GM12878 (cell line): Measurements from ENCODE around the gene FBXW8. TPM values are rescaled to one million over a fixed set of nuclear protein-coding genes. Genes with fewer than 3 reads are reported as not detected.

Experiments used
- BHLHE40 ChIP-seq, 2 experiments: fragments of 450-650 bp in 1 of 2; IDR thresholded peaks; 2 replicates each; pipeline ENCODE4 v1.6.1; 2011 to 2017; ENCODE audit warnings: low read depth in 2 of 2, borderline replicate concordance in 1 of 2, improper control_type of control experiment in 1 of 2, low read length in 1 of 2, mild to moderate bottlenecking in 1 of 2
- BRCA1 ChIP-seq: IDR thresholded peaks from 2 replicates; pipeline ENCODE4 v1.6.1; 2011; ENCODE audit warnings: low read depth, low read length, improper control_type of control experiment
- CEBPB ChIP-seq, 2 experiments: fragments of 150-350 bp in 1 of 2; IDR thresholded peaks; 2 replicates each; pipeline ENCODE4 v1.6.1; 2012 to 2014; ENCODE audit warnings: low read depth in 2 of 2, low read length in 2 of 2, borderline replicate concordance in 1 of 2, inconsistent platforms in 1 of 2
- E4F1 ChIP-seq: fragments of 450-650 bp; IDR thresholded peaks from 2 replicates; pipeline ENCODE4 v1.6.1; 2018; ENCODE audit warnings: borderline replicate concordance, mild to moderate bottlenecking; ENCODE audit not compliant: partially characterized antibody
- ESRRA ChIP-seq: IDR thresholded peaks from 2 replicates; pipeline ENCODE4 v1.6.1; 2012; ENCODE audit warnings: mild to moderate bottlenecking, low read length, improper control_type of control experiment
- HDAC6 ChIP-seq: fragments of 200-600 bp; sonication (generic); IDR thresholded peaks from one replicate; pipeline ENCODE4 v1.8.0; 2017; ENCODE audit warnings: antibody characterized with exemption; ENCODE audit not compliant: unreplicated experiment
- IRF5 ChIP-seq: fragments of 450-650 bp; IDR thresholded peaks from 2 replicates; pipeline ENCODE4 v1.6.1; 2017; ENCODE audit warnings: borderline replicate concordance
- MEF2A ChIP-seq: IDR thresholded peaks from 2 replicates; pipeline ENCODE4 v1.6.1; 2011; ENCODE audit warnings: low read depth, mild to moderate bottlenecking, low read length, moderate library complexity; ENCODE audit not compliant: insufficient read depth
- NFIC ChIP-seq: IDR thresholded peaks from 2 replicates; pipeline ENCODE4 v1.6.1; 2012; ENCODE audit warnings: low read depth, mild to moderate bottlenecking, inconsistent platforms, low read length, moderate library complexity
- NFXL1 ChIP-seq: fragments of 450-650 bp; IDR thresholded peaks from 2 replicates; pipeline ENCODE4 v1.6.1; 2017; ENCODE audit warnings: antibody characterized with exemption, mild to moderate bottlenecking, borderline replicate concordance
- NR2F1 ChIP-seq: fragments of 450-650 bp; conservative IDR thresholded peaks from 2 replicates; pipeline ENCODE4 v1.6.1; 2017; ENCODE audit warnings: mild to moderate bottlenecking
- PML ChIP-seq: IDR thresholded peaks from 2 replicates; pipeline ENCODE4 v1.6.1; 2012; ENCODE audit warnings: low read length, inconsistent platforms
- RELA ChIP-seq: fragments of 450-650 bp; IDR thresholded peaks from 2 replicates; pipeline ENCODE4 v1.8.0; 2014; ENCODE audit warnings: borderline replicate concordance; ENCODE audit not compliant: partially characterized antibody
- RFX5 ChIP-seq: IDR thresholded peaks from 2 replicates; pipeline ENCODE4 v1.6.1; 2011; ENCODE audit warnings: low read depth, low read length, improper control_type of control experiment
- SMAD1 ChIP-seq: fragments of 450-650 bp; IDR thresholded peaks from 2 replicates; pipeline ENCODE4 v1.6.1; 2018; ENCODE audit warnings: mild to moderate bottlenecking, low read depth; ENCODE audit not compliant: partially characterized antibody
- SPI1 ChIP-seq: IDR thresholded peaks from 2 replicates; pipeline ENCODE4 v1.6.1; 2011; ENCODE audit warnings: low read depth, mild to moderate bottlenecking, low read length, moderate library complexity, borderline replicate concordance; ENCODE audit not compliant: insufficient read depth
- WRNIP1 ChIP-seq: IDR thresholded peaks from 2 replicates; pipeline ENCODE4 v1.6.1; 2011; ENCODE audit warnings: low read depth, low read length, improper control_type of control experiment, borderline replicate concordance
- ZBED1 ChIP-seq: IDR thresholded peaks from 2 replicates; pipeline ENCODE4 v1.6.1; 2016; ENCODE audit warnings: borderline replicate concordance
- ZNF24 ChIP-seq: fragments of 450-650 bp; IDR thresholded peaks from 2 replicates; pipeline ENCODE4 v1.6.1; 2017; ENCODE audit warnings: antibody characterized with exemption, mild to moderate bottlenecking
- ZNF622 ChIP-seq: fragments of 450-650 bp; IDR thresholded peaks from 2 replicates; pipeline ENCODE4 v1.6.1; 2017; ENCODE audit warnings: mild to moderate bottlenecking, inconsistent platforms
- ZSCAN29 ChIP-seq: fragments of 450-650 bp; IDR thresholded peaks from 2 replicates; pipeline ENCODE4 v1.6.1; 2017; ENCODE audit warnings: mild to moderate bottlenecking, moderate library complexity
- polyA plus RNA-seq, 11 experiments: library from polyadenylated mRNA; depleted of rRNA in 4 of 11; unstranded in 6 of 11; stranded (reverse) in 5 of 11; fragments of >200 nt; fragmentation: Nextera tagmentation in 4 of 11; fragmentation: Illumina TruSeq in 1 of 11; extraction: Ambion mirVana in 4 of 11; extraction: Trizol in 1 of 11; gene quantifications; 1 replicate in 1 of 11; 2 replicates in 10 of 11; pipeline versions ENCODE4 v1.2.1 to v1.2.3, GENCODE V29; 2011 to 2016; ENCODE audit warnings: inconsistent platforms in 2 of 11, missing spikeins in 2 of 11, low read depth in 1 of 11
- total RNA-seq, 4 experiments: library from RNA; depleted of rRNA in 3 of 4; stranded (reverse); fragments of >200 nt in 3 of 4; fragmentation: Illumina TruSeq in 1 of 4; extraction: Trizol in 1 of 4; gene quantifications; 2 replicates each; pipeline versions ENCODE4 v1.2.1 to v1.2.3, GENCODE V29; 2013 to 2021
- TF ChIP-seq, protein P1 (sequence below): fragments of 450-650 bp; conservative IDR thresholded peaks from 2 replicates; pipeline ENCODE4 v1.6.1; 2017; ENCODE audit warnings: mild to moderate bottlenecking, moderate library complexity
- TF ChIP-seq, protein P2 (sequence below): IDR thresholded peaks from 2 replicates; pipeline ENCODE4 v1.6.1; 2011; ENCODE audit warnings: low read depth, mild to moderate bottlenecking, low read length, moderate library complexity, borderline replicate concordance; ENCODE audit errors: extremely low read depth
- TF ChIP-seq, protein P3 (sequence below): fragments of 450-650 bp; IDR thresholded peaks from 2 replicates; pipeline ENCODE4 v1.6.1; 2017; ENCODE audit warnings: mild to moderate bottlenecking, low read depth, inconsistent platforms; ENCODE audit not compliant: poor library complexity, severe bottlenecking

The FBXW8 gene
- total and polyA plus RNA-seq, 10 of the 15 experiments (the other 5 are each of a cell fraction or from before 2014, with no cell fraction given): 0.49 to 7.5 (median 4.4) TPM

DNA sequence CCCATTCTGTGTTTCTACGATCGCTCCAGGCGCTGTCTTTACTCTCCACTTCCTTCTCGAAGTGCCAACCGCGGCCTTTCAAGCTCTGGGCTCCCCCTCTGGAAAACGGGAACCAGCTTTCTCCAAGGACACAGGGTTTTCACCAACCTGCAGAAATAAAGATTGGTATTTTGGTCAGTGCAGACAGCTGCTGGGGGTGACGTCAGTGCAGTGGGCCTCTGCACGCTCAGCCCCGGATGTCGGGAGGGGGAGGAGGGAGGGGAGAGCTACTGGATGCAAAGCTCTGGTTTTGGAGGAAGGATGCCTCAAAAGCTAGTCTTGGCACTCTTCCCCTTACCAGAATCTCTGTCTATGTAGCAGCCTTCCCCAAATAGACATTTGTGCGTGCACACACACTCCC lies 49.4 kb upstream of the FBXW8 start (continued):
- TF ChIP-seq, protein P1, sequence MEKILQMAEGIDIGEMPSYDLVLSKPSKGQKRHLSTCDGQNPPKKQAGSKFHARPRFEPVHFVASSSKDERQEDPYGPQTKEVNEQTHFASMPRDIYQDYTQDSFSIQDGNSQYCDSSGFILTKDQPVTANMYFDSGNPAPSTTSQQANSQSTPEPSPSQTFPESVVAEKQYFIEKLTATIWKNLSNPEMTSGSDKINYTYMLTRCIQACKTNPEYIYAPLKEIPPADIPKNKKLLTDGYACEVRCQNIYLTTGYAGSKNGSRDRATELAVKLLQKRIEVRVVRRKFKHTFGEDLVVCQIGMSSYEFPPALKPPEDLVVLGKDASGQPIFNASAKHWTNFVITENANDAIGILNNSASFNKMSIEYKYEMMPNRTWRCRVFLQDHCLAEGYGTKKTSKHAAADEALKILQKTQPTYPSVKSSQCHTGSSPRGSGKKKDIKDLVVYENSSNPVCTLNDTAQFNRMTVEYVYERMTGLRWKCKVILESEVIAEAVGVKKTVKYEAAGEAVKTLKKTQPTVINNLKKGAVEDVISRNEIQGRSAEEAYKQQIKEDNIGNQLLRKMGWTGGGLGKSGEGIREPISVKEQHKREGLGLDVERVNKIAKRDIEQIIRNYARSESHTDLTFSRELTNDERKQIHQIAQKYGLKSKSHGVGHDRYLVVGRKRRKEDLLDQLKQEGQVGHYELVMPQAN: no peak
- TF ChIP-seq ESRRA (no peak), ZBED1 (no peak), SMAD1 (no peak), NR2F1 (no peak), MEF2A (0 out of 2 replicates have a peak, but pooled peaks have one; percentile 28), BHLHE40 (IDR thresholded peaks at IDR 0.05; ENCODE audit: borderline replicate concordance in 1 of 2, low read depth in 2 of 2, low read length in 1 of 2) (peak; percentile 43; a peak in 1 of 4 replicates), NFIC (no peak), ZNF622 (no peak), ZSCAN29 (no peak), HDAC6 (no peak), BRCA1 (no peak), CEBPB (IDR thresholded peaks at IDR 0.05; ENCODE audit: borderline replicate concordance in 1 of 2, low read depth in 2 of 2, low read length in 2 of 2) (no peak), RFX5 (no peak), IRF5 (no peak), RELA (no peak), PML (no peak), WRNIP1 (no peak), ZNF24 (no peak), E4F1 (no peak), NFXL1 (no peak), SPI1 (0 out of 2 replicates have a peak, but pooled peaks have one; percentile 16)
- TF ChIP-seq, protein P2, sequence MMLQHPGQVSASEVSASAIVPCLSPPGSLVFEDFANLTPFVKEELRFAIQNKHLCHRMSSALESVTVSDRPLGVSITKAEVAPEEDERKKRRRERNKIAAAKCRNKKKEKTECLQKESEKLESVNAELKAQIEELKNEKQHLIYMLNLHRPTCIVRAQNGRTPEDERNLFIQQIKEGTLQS: no peak
- TF ChIP-seq, protein P3, sequence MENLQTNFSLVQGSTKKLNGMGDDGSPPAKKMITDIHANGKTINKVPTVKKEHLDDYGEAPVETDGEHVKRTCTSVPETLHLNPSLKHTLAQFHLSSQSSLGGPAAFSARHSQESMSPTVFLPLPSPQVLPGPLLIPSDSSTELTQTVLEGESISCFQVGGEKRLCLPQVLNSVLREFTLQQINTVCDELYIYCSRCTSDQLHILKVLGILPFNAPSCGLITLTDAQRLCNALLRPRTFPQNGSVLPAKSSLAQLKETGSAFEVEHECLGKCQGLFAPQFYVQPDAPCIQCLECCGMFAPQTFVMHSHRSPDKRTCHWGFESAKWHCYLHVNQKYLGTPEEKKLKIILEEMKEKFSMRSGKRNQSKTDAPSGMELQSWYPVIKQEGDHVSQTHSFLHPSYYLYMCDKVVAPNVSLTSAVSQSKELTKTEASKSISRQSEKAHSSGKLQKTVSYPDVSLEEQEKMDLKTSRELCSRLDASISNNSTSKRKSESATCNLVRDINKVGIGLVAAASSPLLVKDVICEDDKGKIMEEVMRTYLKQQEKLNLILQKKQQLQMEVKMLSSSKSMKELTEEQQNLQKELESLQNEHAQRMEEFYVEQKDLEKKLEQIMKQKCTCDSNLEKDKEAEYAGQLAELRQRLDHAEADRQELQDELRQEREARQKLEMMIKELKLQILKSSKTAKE: no peak
